DMS153 treated with DMSO at 0.1 percent for 48 hours (cell line): ENCODE results near the gene SLC25A39.
"Not testable (repeated sequence)": the region's sequence is repeated elsewhere in the genome, so short reads cannot be mapped to it uniquely, and the experiment has no call there.

Experiments used
- DNase-seq: peaks from one replicate; lab custom pipeline; 2025; ENCODE audit not compliant: unreplicated experiment; lab: John Stamatoyannopoulos, UW

The SLC25A39 gene

DNA sequence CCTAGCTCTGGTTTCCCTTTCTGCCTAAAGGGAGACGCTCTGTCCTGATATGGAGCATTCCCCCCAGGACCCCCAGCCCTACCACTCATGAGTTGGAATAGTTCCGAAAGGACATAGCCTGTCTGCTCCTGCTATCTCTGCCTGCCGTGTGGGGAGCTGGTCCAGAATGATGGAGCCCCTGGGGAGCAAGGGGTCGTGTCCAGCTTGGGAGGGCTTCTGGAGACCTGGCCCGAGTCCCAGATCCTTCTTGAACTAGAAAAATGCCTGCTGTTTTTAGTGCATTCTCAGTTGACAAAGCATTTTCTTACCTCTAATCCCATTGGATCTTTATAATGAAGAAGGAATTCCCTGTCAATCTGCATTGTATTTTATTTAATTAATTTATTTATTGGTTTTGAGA is 11.3 kb upstream of the SLC25A39 start:
- no peak for DNase-seq

DNA sequence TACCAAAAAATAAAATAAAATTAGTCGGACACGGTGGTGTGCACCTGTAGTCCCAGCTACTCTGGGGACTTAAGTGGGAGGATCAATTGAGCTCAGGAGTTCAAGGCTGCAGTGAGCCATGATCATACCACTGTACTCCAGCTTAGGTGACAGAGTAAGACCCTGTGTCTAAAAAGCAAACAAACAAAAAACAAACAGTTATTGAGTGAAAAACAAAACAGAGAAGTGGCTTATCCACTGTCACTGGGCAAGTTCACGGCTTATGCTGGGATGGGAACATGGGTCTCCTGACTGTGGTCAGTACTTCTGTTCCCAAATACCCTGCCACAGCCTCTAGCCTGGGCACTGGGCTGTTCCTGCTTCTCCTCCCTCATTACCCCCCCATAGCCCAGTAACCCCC is 10.9 kb upstream of the SLC25A39 start:
- DNase-seq: no peak

DNA sequence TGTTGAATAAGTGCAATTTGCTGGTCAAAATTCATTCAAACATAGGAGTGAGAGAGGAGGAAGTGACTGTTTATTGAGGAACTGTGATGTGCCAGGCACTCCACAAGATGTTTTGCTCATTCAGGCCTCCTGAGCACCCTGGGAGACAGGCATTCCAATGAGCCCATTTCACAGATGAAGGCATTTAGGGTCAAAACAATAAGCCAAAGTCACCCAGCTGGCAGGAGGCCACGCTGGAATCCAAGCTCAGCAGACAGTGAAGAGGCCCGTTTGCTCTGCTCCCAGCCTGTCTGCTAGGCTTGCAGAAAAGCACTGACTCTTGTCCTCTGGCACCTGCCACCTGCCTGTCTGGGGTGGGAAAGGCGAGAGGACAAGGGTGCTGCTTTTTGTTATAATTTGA is 10.1 kb upstream of the SLC25A39 start:
- DNase-seq: no peak

DNA sequence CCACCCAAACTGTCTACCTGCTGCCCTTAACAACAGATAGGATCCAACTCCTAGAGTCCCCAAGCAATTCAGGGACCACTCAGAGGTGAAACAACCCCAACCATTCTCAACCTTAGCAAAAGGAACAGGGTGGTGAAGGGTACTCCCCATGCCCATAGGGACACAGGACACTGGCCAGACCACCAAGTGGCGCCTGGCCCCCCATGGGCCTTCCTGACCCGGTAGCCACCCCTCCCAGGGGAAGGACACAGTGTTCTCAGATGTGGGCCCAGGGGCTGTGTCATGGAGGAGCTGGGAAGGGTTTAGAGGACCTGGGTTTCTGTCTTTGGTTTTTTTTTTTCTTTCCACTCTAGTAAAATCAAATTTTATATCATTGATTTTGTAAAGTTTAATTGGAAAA is 9.7 kb upstream of the SLC25A39 start:
- no peak for DNase-seq

DNA sequence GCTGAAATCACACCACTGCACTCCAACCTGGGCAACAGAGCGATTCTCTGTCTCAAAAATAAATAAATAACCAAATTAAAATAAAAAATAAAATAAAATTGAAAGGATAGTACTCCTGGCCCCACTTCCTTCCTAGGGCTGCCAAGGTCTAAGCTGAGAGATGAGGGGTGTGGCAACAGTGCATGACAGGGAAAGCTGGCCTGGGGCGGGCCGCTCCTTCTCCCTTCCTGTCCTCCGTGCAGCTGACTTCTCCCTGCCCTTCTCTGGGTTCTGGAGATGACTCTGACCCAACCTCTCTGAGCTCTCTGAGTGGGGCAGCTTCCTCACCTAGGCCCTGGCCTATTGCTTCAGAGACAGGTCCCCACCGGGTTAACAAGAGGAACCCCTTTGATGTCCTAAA is 8.7 kb upstream of the SLC25A39 start:
- no peak for DNase-seq

DNA sequence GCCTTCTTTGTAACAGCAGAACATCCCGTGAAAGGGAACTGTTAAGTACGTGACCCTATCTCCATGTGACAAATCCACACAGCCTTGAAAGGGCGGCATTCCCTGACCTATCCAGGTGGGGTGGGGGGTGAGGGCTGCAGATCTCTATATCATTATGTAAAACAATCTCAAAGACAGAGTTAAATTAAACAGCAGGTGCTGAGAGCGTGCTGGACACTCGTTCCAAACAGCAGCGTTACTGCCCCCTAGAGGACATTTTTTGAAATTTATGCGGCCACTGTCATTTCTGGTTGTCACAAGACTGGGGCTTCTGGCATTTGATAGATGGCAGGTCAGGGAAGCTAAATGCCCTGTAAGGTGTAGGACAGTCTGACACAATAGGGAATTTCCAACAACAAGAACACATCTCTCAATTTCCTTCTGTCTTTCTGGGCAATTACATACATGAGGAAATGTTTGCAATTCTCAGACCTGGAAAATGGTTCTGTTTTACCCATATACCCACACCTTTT is 6.7 kb upstream of the SLC25A39 start:
- peak; percentile 49 for DNase-seq

DNA sequence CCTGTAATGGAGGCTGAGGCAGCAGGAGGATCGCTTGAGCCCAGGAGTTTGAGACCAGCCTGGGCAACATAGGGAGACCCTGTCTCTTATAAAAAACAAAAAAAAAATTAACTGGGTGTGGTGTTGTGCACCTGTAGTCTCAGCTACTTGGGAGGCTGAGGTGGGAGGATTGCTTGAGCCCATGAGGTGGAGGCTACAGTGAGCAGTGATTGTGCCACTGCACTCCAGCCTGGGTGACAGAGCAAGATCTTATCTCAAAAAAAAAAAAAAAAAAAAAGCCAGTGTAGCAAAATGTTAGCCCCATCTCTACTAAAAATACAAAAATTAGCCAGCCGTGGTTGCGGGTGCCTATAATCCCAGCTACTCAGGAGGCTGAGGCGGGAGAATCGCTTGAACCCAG is 5.6 kb upstream of the SLC25A39 start:
- DNase-seq: not testable (repeated sequence)

DNA sequence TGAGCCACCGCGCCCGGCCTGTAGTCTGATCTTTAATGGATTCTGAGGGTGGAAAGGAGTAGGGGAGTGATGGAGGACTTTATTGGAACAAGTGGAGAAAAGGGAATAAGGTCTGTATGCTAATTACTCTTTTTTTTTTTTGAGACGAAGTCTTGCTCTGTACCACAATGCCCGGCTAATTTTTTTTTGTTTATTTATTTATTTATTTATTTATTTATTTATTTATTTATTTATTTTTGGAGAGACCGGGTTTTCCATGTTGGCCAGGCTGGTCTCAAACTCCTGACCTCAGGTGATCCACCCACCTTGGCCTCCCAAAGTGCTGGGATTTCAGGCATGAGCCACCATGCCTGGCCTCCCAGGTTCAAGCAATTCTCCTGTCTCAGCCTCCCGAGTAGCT is 4.9 kb upstream of the SLC25A39 start:
- not testable (repeated sequence) for DNase-seq

DNA sequence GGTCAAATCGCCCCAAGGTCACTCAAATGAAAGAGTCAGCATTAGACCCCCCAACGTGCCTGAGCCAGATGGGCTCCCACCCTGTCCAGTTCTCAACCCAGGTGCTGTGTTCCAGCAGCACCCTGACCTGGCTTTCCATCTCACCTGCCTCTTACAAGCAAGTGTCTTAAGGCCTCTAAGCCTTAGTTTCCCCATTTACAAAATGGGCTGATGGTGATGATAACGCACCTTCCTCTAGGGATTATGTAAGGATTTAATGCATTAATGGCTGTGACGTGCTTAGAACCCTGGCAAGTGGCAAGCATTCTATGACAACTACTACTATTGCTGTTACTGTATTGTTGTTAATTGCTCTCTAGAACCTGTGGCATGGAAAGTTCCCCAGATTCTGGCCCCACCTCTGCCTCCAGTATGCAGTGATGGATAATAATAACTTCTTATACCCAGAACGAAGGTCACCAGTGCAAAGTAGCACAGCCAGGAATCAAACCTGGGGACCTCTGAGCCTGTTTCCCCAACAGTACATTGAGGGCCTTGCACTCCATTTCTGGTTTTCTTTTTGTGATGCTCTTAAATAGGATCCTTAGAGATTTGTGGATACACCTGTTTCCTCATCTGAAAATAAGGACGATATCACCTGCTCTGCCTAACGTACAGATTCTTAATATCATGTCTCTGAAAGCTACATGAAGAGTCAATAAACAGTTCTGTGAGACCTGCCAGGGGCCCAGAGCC is 3.3 kb upstream of the SLC25A39 start:
- DNase-seq: no peak

DNA sequence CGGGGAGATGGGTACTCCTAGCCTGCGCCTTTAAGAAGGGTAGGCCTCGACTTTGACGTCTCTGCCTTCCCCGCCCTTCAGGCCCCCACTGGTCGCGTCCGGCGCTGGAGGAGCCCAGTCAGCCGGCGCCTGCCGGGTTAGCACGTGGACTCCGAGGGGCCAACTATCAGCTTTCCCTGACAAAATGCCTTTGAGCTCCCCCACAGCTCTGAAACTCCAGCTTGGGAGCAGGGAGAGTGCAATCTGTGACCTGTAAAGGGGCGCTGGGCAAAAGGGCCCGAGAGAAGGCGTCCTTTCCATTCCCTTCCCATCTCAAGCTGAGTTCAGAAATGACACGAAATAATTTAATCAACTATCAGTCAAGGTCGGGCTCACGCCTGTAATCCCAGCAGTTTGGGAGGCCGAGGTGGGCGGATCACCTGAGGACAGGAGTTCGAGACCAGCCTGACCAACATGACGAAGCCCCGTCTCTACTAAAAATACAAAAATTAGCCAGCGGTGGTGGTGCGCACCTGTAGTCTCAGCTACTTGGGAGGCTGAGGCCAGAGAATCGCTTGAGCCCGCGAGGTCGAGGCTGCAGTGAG is 2.3 kb upstream of the SLC25A39 start:
- peak; percentile 80 for DNase-seq

DNA sequence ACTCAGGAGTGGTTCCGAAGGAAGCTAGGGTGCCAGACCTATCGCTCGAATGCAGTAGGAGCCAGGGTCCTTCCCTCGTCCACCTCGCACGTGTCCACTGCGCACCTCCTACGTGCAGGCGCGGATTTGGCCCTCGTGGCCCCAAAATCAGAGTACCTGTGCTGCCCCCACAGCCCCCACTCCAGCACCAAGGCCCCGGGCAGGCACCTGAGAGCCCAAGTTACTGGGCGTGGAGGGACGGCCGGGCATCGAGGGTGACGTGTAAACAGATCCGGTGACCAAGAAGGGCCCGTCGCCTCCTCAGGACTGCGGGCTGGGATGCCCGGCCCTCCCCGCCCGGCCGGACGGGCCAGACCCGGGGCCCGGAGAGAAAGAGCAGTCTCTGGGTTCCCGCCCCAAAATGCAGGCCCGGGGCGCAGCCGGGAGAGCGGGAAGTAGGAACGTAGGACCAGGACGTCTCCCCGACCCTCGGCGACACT is 492 bp downstream of the SLC25A39 start:
- DNase-seq: no peak

DNA sequence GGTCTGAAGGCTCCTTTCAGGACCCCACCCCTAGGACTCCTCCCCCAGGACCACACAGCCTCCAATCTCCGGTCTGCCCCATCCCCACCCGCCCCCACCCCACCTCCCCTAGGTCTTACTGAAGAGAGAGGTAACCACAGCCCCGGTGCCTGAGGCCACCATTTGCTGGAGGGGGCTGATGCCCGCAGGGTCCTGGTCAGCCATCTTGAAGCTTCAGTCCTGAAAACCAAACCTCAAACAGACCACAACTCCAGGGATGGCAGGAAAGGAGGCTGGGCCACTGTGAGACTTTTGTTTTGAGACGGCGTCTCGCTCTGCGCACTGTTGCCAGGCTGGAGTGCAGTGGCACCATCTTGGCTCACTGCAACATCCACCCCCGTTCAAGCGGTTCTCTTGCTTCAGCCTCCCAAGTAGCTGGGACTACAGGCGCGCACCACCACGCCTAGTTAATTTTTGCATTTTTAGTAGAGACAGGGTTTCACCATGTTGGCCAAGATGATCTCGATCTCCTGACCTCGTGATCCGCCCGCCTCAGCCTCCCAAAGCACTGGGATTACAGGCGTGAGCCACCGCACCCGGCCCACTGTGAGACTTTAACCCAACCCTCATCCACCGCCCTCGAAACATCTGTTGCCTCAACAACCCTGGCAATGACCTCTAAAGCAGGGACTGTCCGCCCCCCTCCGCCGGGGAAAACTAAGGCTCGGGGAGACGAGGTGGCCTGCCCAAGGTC is 1.1 kb downstream of the SLC25A39 start:
- no peak for DNase-seq

DNA sequence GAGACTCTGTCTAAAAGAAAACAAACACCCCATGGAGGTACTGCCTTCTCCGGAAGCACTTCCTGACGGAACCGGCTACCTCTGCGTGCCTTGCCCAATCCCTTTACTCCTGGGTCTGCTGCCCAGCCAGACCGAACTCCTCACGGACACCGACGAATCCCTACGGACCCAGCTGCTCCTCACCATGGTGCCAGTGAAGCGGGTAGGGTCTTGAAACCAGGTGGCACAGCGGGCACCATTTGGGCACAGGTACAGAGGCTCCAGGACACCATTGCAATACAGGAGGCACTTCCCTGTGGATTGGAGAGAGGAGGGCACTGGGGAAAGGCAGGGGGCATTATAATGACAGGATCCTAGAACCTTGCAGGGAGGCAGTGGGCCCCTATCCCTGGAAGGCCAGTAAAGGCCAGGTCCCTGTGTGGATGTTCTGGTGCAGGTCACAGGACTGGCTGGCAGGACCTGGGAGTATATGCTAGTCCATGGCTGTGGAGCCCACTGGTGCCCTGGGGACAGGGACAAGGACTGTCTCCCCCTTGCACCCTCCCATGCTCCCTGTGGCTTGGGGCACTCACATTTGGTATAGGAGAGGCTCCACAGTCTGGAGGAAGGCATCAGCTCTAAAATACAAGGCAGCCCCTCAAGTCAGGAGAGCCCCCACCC is 2.3 kb downstream of the SLC25A39 start:
- no peak for DNase-seq

DNA sequence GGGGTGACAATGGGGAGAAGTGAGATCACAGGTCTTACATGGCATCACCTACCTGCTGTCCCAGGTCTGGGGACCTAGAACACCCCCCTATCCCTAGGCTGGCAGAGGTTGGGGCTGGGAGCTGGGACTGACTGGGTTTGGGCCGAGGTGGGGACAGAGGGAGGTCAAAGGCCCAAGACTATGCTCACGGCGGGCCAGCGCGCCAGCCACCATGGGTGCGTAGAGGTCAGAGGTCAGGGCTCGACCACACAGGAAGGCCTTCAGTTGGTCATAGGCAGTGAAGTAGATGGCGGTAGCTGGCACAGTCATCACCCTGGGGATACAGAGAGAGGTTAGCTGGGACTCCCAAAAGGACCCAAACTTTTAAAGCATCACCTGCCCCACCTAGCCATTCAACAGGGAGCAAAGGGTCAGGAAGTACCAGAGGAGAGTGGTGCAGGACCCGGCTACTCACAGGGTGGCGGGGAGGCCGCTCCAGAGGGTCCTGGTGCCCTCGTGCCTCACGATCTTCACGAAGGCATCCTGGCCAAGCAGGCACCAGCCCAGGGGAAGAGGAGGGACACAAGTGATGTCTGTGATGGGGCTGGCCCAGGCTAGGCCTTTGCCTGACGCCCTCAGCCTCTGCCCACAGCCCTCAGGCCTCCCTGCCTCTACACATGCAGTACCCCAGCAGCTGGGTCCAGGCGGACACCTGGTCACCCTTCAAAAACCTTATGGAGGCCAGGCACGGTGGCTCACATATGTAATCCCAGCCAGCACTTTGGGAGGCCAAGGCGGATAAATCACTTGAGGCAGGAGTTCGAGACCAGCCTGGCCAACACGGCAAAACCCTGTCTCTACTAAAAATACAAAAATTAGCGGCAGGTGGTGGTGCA is 3.1 kb downstream of the SLC25A39 start:
- no peak for DNase-seq

DNA sequence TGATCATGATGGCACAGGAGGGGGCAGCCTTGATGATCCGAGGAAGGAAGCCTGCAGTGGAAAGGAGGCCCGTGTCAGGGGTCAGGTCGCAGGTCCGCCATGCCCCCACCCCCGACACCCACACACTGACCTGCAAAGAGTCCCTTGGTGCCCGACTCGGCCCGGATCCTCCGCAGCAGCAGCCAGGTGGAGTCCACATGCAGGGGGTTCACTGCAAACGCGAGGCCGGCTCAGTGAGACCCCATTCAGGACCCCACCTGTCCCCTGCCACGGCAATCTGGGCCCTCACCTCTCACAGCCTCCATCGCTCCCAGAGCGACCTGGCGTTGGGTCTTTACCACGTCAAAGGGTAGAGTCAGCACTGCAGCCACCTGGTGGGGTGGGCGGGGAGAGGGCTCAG is 4.6 kb downstream of the SLC25A39 start:
- no peak for DNase-seq

DNA sequence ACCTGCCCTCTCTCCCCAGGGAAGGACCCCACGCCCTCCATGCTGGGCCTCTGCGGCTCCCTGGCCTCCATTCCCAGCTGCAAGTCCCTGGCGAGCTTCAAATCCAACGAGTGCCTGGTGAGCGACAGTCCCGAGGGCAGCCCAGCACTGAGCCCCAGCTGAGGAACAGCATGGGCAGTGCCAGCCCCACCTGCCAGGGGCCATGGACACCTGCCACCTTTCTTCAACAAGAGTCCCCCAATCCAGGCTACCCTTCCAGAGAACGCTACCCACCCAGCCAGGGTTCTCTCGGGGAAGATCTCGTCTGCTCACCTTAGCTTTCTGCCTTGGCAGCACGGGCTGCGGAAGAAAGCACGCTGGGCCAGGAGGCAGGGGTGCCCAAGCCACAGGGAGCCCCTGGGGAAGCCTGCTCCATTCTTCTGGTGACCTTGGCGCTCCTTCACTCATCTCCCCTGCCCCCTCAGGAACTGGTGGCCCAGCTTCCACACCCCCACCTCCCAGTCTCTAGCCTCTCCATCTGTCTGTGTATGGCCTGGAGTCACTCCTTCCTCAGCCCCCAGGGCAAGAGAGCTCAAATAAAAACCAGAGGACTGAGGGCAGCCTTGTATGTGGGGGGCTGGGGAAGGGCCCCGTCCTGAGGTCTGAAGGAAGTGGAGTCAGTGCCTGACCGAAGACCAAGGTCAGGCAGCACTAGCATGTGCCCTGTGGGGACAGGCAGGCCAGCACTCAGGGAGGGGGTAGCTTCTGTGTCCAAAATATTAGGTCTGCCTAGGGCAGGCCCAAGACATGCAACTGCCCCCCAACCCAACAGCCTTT is 6.3 kb downstream of the SLC25A39 start:
- no peak for DNase-seq

DNA sequence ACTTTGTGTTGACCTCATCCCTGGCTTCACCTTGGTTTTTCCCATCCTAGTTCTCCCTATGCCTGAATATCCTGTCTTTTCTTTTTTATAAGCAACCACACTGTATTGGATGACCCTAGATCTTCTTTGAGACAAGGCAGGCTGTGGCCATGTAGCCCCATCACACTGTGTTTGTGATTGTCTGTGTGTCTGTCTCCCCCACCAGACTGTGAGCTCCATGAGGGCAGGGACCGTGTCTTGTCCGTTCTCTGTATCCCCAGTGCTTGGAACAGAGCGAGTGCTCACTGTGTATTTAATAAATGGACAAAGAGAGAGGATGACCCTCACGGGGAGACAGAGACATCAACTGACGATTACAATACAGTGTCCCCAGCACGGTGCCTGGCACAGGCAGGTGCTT is 7.1 kb downstream of the SLC25A39 start:
- no peak for DNase-seq

DNA sequence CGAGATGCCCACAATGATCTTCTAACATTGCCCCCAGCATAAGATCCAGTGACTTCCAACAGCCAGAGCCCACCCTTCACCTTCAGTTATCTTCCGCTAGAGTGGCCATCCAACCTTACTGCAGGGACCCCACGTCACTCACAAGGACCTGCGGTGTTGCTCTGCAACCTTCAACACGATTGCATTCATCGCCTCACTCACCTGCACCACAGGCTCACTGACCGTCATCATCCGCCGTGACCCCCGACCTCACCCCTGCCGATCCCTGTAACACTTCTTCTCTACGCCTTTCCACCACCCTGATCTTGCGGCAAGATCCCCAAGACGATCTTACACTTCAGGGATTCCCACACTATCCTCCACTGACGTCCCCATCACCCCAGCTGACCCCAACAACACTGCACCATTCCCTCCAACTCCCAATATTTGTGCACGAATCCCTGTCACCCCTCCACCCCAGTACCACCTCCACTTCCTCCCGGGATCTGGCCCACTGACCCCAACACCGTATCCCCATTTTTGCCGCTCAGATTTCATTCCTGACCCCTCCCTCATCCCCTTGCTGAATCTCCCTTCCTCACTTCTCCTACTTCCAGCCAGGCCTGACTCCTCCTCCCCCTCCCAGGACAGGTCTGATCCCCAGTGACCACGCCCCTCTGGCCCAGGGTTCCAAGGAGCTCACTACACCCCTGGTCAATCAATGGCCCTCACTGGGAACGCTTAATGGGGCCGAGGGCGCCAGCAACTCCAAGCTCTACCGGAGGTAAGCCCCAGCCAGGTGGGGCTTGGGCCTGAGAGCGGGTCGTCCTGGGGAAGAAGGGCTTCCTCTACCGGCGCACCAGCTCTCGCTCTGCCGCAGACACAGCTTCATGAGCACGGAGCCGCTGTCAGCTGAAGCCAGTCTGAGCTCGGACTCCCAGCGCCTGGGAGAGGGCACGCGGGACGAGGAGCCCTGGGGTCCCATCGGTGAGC is 8.6 kb downstream of the SLC25A39 start:
- DNase-seq: no peak
